Astrocyte (in vitro differentiated cells and primary cell): Measurements from ENCODE around the gene FOXA1. TPM values are rescaled to one million over a fixed set of nuclear protein-coding genes. Genes with fewer than 3 reads are reported as not detected.

Experiments used
- DNase-seq: peaks from one replicate; pipeline ENCODE4 v3.0.0-alpha.2; 2010; ENCODE audit warnings: low read depth
- FAIRE-seq: peaks from 2 replicates; lab custom pipeline; 2011; peaks lifted over from hg19 to GRCh38; lab: Jason Lieb, UNC
- H2AFZ ChIP-seq: 2 replicates; pipeline ENCODE4 v1.6.0; 2012; ENCODE audit warnings: low read depth, low read length, inconsistent platforms
- H3K27ac ChIP-seq: 2 replicates; pipeline ENCODE4 v1.5.1; 2011; ENCODE audit warnings: low read depth, low read length, inconsistent platforms
- H3K27me3 ChIP-seq: 2 replicates; pipeline ENCODE4 v1.6.0; 2011; ENCODE audit warnings: low read length, inconsistent platforms; ENCODE audit not compliant: insufficient read depth
- H3K36me3 ChIP-seq: 2 replicates; pipeline ENCODE4 v1.5.1; 2011; ENCODE audit warnings: low read length, inconsistent platforms; ENCODE audit not compliant: insufficient read depth
- H3K4me1 ChIP-seq: 2 replicates; pipeline ENCODE4 v1.5.1; 2011; ENCODE audit warnings: low read length, inconsistent platforms; ENCODE audit not compliant: insufficient read depth
- H3K4me2 ChIP-seq: 2 replicates; pipeline ENCODE4 v1.6.0; 2012; ENCODE audit warnings: low read length, inconsistent platforms
- H3K4me3 ChIP-seq: 2 replicates; pipeline ENCODE4 v1.5.1; 2011; ENCODE audit warnings: low read depth, mild to moderate bottlenecking, low read length, inconsistent platforms; ENCODE audit not compliant: insufficient read depth
- H3K79me2 ChIP-seq: 2 replicates; pipeline ENCODE4 v1.6.0; 2012; ENCODE audit warnings: mild to moderate bottlenecking, low read length, inconsistent platforms; ENCODE audit not compliant: insufficient read depth
- H3K9ac ChIP-seq: 2 replicates; pipeline ENCODE4 v1.6.0; 2012; ENCODE audit warnings: mild to moderate bottlenecking, low read length, inconsistent platforms
- H3K9me3 ChIP-seq: 2 replicates; pipeline ENCODE4 v1.5.1; 2012; ENCODE audit warnings: low read depth, mild to moderate bottlenecking, low read length, inconsistent platforms; ENCODE audit not compliant: insufficient read depth
- H4K20me1 ChIP-seq: 2 replicates; pipeline ENCODE4 v1.6.0; 2012; ENCODE audit warnings: low read length, inconsistent platforms; ENCODE audit not compliant: insufficient read depth
- H3K27ac Mint-ChIP-seq: one replicate; pipeline ENCODE4 v1.8.0; 2021; ENCODE audit warnings: mild to moderate bottlenecking, mixed read lengths; ENCODE audit not compliant: unreplicated experiment
- H3K27me3 Mint-ChIP-seq: one replicate; pipeline ENCODE4 v1.8.0; 2021; ENCODE audit warnings: low read depth, mixed read lengths; ENCODE audit not compliant: unreplicated experiment
- H3K36me3 Mint-ChIP-seq: one replicate; pipeline ENCODE4 v1.8.0; 2021; ENCODE audit warnings: low read depth, mixed read lengths; ENCODE audit not compliant: unreplicated experiment
- H3K4me1 Mint-ChIP-seq: one replicate; pipeline ENCODE4 v1.8.0; 2021; ENCODE audit warnings: low read depth, mixed read lengths; ENCODE audit not compliant: unreplicated experiment
- H3K4me3 Mint-ChIP-seq: one replicate; pipeline ENCODE4 v1.8.0; 2021; ENCODE audit warnings: mild to moderate bottlenecking, moderate library complexity, mixed read lengths; ENCODE audit not compliant: unreplicated experiment
- H3K9me3 Mint-ChIP-seq: one replicate; pipeline ENCODE4 v1.8.0; 2021; ENCODE audit warnings: mild to moderate bottlenecking, mixed read lengths; ENCODE audit not compliant: unreplicated experiment
- EZH2 ChIP-seq: IDR thresholded peaks from 2 replicates; pipeline ENCODE4 v1.6.1; 2012; ENCODE audit warnings: mild to moderate bottlenecking, low read length, inconsistent platforms; ENCODE audit not compliant: insufficient read depth
- total RNA-seq: library from RNA; stranded (reverse); gene quantifications from 2 replicates; pipeline ENCODE4 v1.2.1, GENCODE V29; 2021
- TF ChIP-seq, protein P1 (sequence below): IDR thresholded peaks from 2 replicates; pipeline ENCODE4 v1.5.1; 2011; ENCODE audit warnings: low read depth, mild to moderate bottlenecking, inconsistent platforms, low read length, moderate library complexity; ENCODE audit not compliant: insufficient read depth

The FOXA1 gene
- total RNA-seq, 1 donor from 2014 or later, result 0.11 TPM

DNA sequence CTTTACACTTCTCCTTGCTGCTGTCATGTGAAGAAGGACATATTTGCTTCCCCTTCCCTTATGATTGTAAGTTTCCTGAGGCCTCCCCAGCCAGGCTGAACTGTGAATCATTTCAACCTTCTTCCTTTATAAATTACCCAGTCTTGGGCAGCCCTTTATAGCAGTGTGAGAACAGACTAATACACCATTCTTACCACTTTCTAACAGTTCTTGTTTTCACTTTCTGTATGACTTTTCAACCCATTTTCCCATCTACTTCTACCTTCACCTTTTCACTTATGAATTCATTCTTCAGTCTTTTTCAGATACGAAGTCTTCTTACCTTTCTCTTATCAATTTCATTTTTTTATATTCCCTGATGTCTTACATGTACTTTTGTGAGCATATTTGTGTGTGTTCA lies 55.1 kb downstream of the FOXA1 start:
- H3K9me3 ChIP-seq, result no peaks in the 10 kb centered on the region
- H3K27me3 ChIP-seq, result no peaks in the 10 kb centered on the region
- no peak overlapping the region for H3K27ac Mint-ChIP-seq
- TF ChIP-seq EZH2, result no peak
- TF ChIP-seq, protein P1, sequence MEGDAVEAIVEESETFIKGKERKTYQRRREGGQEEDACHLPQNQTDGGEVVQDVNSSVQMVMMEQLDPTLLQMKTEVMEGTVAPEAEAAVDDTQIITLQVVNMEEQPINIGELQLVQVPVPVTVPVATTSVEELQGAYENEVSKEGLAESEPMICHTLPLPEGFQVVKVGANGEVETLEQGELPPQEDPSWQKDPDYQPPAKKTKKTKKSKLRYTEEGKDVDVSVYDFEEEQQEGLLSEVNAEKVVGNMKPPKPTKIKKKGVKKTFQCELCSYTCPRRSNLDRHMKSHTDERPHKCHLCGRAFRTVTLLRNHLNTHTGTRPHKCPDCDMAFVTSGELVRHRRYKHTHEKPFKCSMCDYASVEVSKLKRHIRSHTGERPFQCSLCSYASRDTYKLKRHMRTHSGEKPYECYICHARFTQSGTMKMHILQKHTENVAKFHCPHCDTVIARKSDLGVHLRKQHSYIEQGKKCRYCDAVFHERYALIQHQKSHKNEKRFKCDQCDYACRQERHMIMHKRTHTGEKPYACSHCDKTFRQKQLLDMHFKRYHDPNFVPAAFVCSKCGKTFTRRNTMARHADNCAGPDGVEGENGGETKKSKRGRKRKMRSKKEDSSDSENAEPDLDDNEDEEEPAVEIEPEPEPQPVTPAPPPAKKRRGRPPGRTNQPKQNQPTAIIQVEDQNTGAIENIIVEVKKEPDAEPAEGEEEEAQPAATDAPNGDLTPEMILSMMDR, result no peak
- no peaks in the 10 kb centered on the region for H3K4me1 Mint-ChIP-seq
- H3K36me3 Mint-ChIP-seq, result no peaks in the 10 kb centered on the region
- H3K79me2 ChIP-seq, result no peaks in the 10 kb centered on the region
- H3K27ac ChIP-seq, result no peak overlapping the region
- no peaks in the 10 kb centered on the region for H3K36me3 ChIP-seq
- H3K27me3 Mint-ChIP-seq, result no peaks in the 10 kb centered on the region
- no peaks in the 10 kb centered on the region for H3K4me1 ChIP-seq
- no peak overlapping the region for H3K4me2 ChIP-seq
- no peaks in the 10 kb centered on the region for H3K9me3 Mint-ChIP-seq
- no peaks in the 10 kb centered on the region for H4K20me1 ChIP-seq
- no peak overlapping the region for H2AFZ ChIP-seq
- no peak overlapping the region for H3K4me3 ChIP-seq
- H3K9ac ChIP-seq, result no peak overlapping the region
- no peak for DNase-seq
- no peak for FAIRE-seq
- H3K4me3 Mint-ChIP-seq, result no peak overlapping the region

Other genes starting within 250 kb of the FOXA1 start
- gene TTC6, start 380 bp upstream of the FOXA1 start, total RNA-seq, result not detected in 2 replicates